H9 (cell line): Measurements from ENCODE around the gene FARS2. TPM values are rescaled to one million over a fixed set of nuclear protein-coding genes. Genes with fewer than 3 reads are reported as not detected.

Experiments
- DNase-seq: peaks from one replicate; pipeline ENCODE4 v3.0.0-alpha.2; 2017
- H2AFZ ChIP-seq: one replicate; pipeline ENCODE4 v1.6.1; 2013; ENCODE audit warnings: mild to moderate bottlenecking, low read length, control low read depth, moderate library complexity
- H2AK5ac ChIP-seq: 2 replicates; pipeline ENCODE4 v1.6.1; 2013; ENCODE audit warnings: low read length, control low read depth, mixed read lengths; ENCODE audit not compliant: insufficient read length
- H2BK120ac ChIP-seq: one replicate; pipeline ENCODE4 v1.6.1; 2013; ENCODE audit warnings: low read depth, mild to moderate bottlenecking, low read length, control low read depth, inconsistent platforms; ENCODE audit not compliant: poor library complexity, severe bottlenecking
- H2BK12ac ChIP-seq: 2 replicates; pipeline ENCODE4 v1.6.1; 2013; ENCODE audit warnings: low read length, control low read depth, mixed read lengths, low read depth; ENCODE audit not compliant: insufficient read length
- H2BK15ac ChIP-seq: 2 replicates; pipeline ENCODE4 v1.6.1; 2013; ENCODE audit warnings: low read depth, low read length, control low read depth
- H2BK20ac ChIP-seq: one replicate; pipeline ENCODE4 v1.6.1; 2013; ENCODE audit warnings: low read depth, mild to moderate bottlenecking, low read length, control low read depth, inconsistent platforms; ENCODE audit not compliant: poor library complexity, severe bottlenecking
- H2BK5ac ChIP-seq: 2 replicates; pipeline ENCODE4 v1.6.1; 2013; ENCODE audit warnings: low read length, control low read depth, mixed read lengths; ENCODE audit not compliant: insufficient read length
- H3K14ac ChIP-seq: 2 replicates; pipeline ENCODE4 v1.6.1; 2013; ENCODE audit warnings: low read length, control low read depth; ENCODE audit not compliant: insufficient read depth
- H3K18ac ChIP-seq: 2 replicates; pipeline ENCODE4 v1.6.1; 2013; ENCODE audit warnings: low read depth, mild to moderate bottlenecking, mixed read lengths, low read length, control low read depth; ENCODE audit not compliant: insufficient read length
- H3K23ac ChIP-seq: 2 replicates; pipeline ENCODE4 v1.6.1; 2013; ENCODE audit warnings: low read length, control low read depth, mixed read lengths, low read depth; ENCODE audit not compliant: insufficient read length
- H3K23me2 ChIP-seq: 2 replicates; pipeline ENCODE4 v1.6.1; 2013; ENCODE audit warnings: low read depth, mild to moderate bottlenecking, mixed read lengths, low read length, control low read depth; ENCODE audit not compliant: insufficient read length, poor library complexity, severe bottlenecking
- H3K27ac ChIP-seq: 2 replicates; pipeline ENCODE4 v1.5.1; 2013; ENCODE audit warnings: low read length, control low read depth, mixed read lengths, low read depth; ENCODE audit not compliant: insufficient read length
- H3K27me3 ChIP-seq: 2 replicates; pipeline ENCODE4 v1.6.1; 2013; ENCODE audit warnings: low read length, control low read depth, inconsistent platforms; ENCODE audit not compliant: insufficient read depth
- H3K4ac ChIP-seq: 2 replicates; pipeline ENCODE4 v1.6.1; 2013; ENCODE audit warnings: low read depth, mild to moderate bottlenecking, control low read depth, inconsistent platforms, low read length, moderate library complexity
- H3K4me1 ChIP-seq: 2 replicates; pipeline ENCODE4 v1.6.1; 2013; ENCODE audit warnings: low read length, control low read depth, inconsistent platforms; ENCODE audit not compliant: insufficient read depth
- H3K4me2 ChIP-seq: 2 replicates; pipeline ENCODE4 v1.6.1; 2013; ENCODE audit warnings: low read length, control low read depth, mixed read lengths; ENCODE audit not compliant: insufficient read length, insufficient read depth
- H3K56ac ChIP-seq: 2 replicates; pipeline ENCODE4 v1.6.1; 2013; ENCODE audit warnings: low read depth, mild to moderate bottlenecking, mixed read lengths, low read length, control low read depth; ENCODE audit not compliant: insufficient read length
- H3K79me1 ChIP-seq: 2 replicates; pipeline ENCODE4 v1.6.1; 2013; ENCODE audit warnings: low read depth, mild to moderate bottlenecking, moderate library complexity, low read length, control low read depth, inconsistent platforms; ENCODE audit not compliant: insufficient read depth, poor library complexity, severe bottlenecking
- H3K79me2 ChIP-seq: 2 replicates; pipeline ENCODE4 v1.6.1; 2013; ENCODE audit warnings: low read length, control low read depth, inconsistent platforms; ENCODE audit not compliant: insufficient read depth
- H3K9ac ChIP-seq: 2 replicates; pipeline ENCODE4 v1.6.1; 2013; ENCODE audit warnings: low read length, control low read depth, mixed read lengths; ENCODE audit not compliant: insufficient read length; ENCODE audit errors: extremely low read depth
- H3K9me3 ChIP-seq: one replicate; pipeline ENCODE4 v1.6.1; 2013; ENCODE audit warnings: low read depth, low read length, inconsistent platforms; ENCODE audit not compliant: control insufficient read depth
- H3T11ph ChIP-seq: one replicate; pipeline ENCODE4 v1.6.1; 2013; ENCODE audit warnings: mild to moderate bottlenecking, low read length, control low read depth, inconsistent platforms
- H4K20me1 ChIP-seq: one replicate; pipeline ENCODE4 v1.6.1; 2013; ENCODE audit not compliant: control insufficient read depth, insufficient read length, insufficient read depth
- H4K5ac ChIP-seq: 2 replicates; pipeline ENCODE4 v1.6.1; 2013; ENCODE audit warnings: low read depth, mild to moderate bottlenecking, mixed read lengths, low read length, control low read depth; ENCODE audit not compliant: insufficient read length
- H4K8ac ChIP-seq: replicated peaks from 2 replicates; pipeline ENCODE4 v1.6.1; 2013; ENCODE audit warnings: low read length, control low read depth, mixed read lengths, low read depth; ENCODE audit not compliant: insufficient read length
- H4K91ac ChIP-seq: 2 replicates; pipeline ENCODE4 v1.6.1; 2013; ENCODE audit warnings: low read depth, mild to moderate bottlenecking, moderate library complexity, mixed read lengths, low read length, control low read depth; ENCODE audit not compliant: insufficient read length
- H3K27ac Mint-ChIP-seq, 3 experiments: 2 replicates in 2 of 3; 3 replicates in 1 of 3; pipeline ENCODE4 v1.8.0; 2020 to 2021; ENCODE audit warnings: mixed read lengths in 3 of 3, mild to moderate bottlenecking in 1 of 3, moderate library complexity in 1 of 3
- H3K27me3 Mint-ChIP-seq: 2 replicates; pipeline ENCODE4 v1.8.0; 2021; ENCODE audit warnings: low read depth, mild to moderate bottlenecking, moderate library complexity, mixed read lengths
- H3K36me3 Mint-ChIP-seq, 3 experiments: 2 replicates in 2 of 3; 3 replicates in 1 of 3; pipeline ENCODE4 v1.8.0; 2020 to 2021; ENCODE audit warnings: low read depth in 3 of 3, mixed read lengths in 3 of 3; ENCODE audit not compliant: insufficient read depth in 1 of 3
- H3K4me1 Mint-ChIP-seq, 2 experiments: 2 replicates each; pipeline ENCODE4 v1.8.0; 2020; ENCODE audit warnings: mixed read lengths in 2 of 2
- H3K4me3 Mint-ChIP-seq, 2 experiments: 2 replicates in 1 of 2; 3 replicates in 1 of 2; pipeline ENCODE4 v1.8.0; 2020 to 2021; ENCODE audit warnings: mild to moderate bottlenecking in 2 of 2, mixed read lengths in 2 of 2, moderate library complexity in 1 of 2
- H3K9me3 Mint-ChIP-seq, 2 experiments: 2 replicates in 1 of 2; 3 replicates in 1 of 2; pipeline ENCODE4 v1.8.0; 2020; ENCODE audit warnings: mild to moderate bottlenecking in 2 of 2, mixed read lengths in 2 of 2, moderate library complexity in 1 of 2
- CTCF ChIP-seq: fragments of 200-600 bp; sonication (generic); conservative IDR thresholded peaks from 3 replicates; pipeline ENCODE4 v1.8.0; 2021; ENCODE audit warnings: antibody characterized with exemption, mild to moderate bottlenecking
- WGBS: extraction: QIAGEN DNeasy Blood & Tissue Kit; methylation state at CpG from one replicate; pipeline ENCODE4 v1.1.7; 2013; ENCODE audit warnings: missing lambda C conversion rate, low lambda C conversion rate, mixed read lengths; ENCODE audit not compliant: insufficient read length; ENCODE audit errors: extremely low coverage; 5-methylcytosine and 5-hydroxymethylcytosine counted together
- total RNA-seq: library from RNA; stranded (reverse); gene quantifications from 2 replicates; pipeline ENCODE4 v1.2.1, GENCODE V29; 2021

FARS2 gene
- total RNA-seq, 1 experiment from 2014 or later, result 8.5 TPM

GRCh38 chr6:5781019-5781418 is 519.7 kb downstream of the FARS2 start:
- Mint-ChIP-seq H3K9me3 (no peaks in the 10 kb centered on the region; a peak in 1 of 5 replicates), H3K36me3 (no peaks in the 10 kb centered on the region), H3K27me3 (no peaks in the 10 kb centered on the region), H3K4me1 (peaks cover 19 to 23% of the 10 kb centered on the region in 2 experiments), H3K27ac (no peak overlapping the region), H3K4me3 (no peak overlapping the region)
- H3K14ac ChIP-seq, result no peak overlapping the region
- no peak overlapping the region for H4K8ac ChIP-seq
- H2BK120ac ChIP-seq, result no peak overlapping the region
- H4K20me1 ChIP-seq, result no peaks in the 10 kb centered on the region
- DNase-seq, result no peak
- H2BK12ac ChIP-seq, result no peak overlapping the region
- H2BK15ac ChIP-seq, result no peak overlapping the region
- H3K4me1 ChIP-seq, result no peaks in the 10 kb centered on the region; the same call in 1 of the 2 replicates
- H3K56ac ChIP-seq, result no peak overlapping the region
- H3K79me1 ChIP-seq, result no peaks in the 10 kb centered on the region
- H2AK5ac ChIP-seq, result no peak overlapping the region
- no peak overlapping the region for H3K4me2 ChIP-seq
- no peaks in the 10 kb centered on the region for H3K23me2 ChIP-seq
- no peak overlapping the region for H2AFZ ChIP-seq
- no peak for TF ChIP-seq CTCF
- no peak overlapping the region for H2BK20ac ChIP-seq
- H3K23ac ChIP-seq, result no peak overlapping the region
- H3K4ac ChIP-seq, result no peak overlapping the region
- H3K9ac ChIP-seq, result no peak overlapping the region
- H3K9me3 ChIP-seq, result no peaks in the 10 kb centered on the region
- no peaks in the 10 kb centered on the region for H3K27me3 ChIP-seq
- H3K79me2 ChIP-seq, result no peaks in the 10 kb centered on the region
- no peak overlapping the region for H4K91ac ChIP-seq
- no peak overlapping the region for H3K27ac ChIP-seq
- no CpG with 5 or more reads among the region's 6 CpGs for WGBS
- H2BK5ac ChIP-seq, result no peak overlapping the region
- no peak overlapping the region for H3T11ph ChIP-seq
- H3K18ac ChIP-seq, result no peak overlapping the region
- no peak overlapping the region for H4K5ac ChIP-seq
